Measurements from ENCODE around the gene MED16.

The MED16 gene

GRCh38 chr19:938233-938923 is 45.4 kb upstream of the MED16 start:
- no peak overlapping the region for H3K4me3 ChIP-seq (ENCODE audit: low read depth, low read length)
- TF ChIP-seq CTCF (IDR thresholded peaks at IDR 0.05; ENCODE audit: low read depth, low read length) = no peak
- in situ Hi-C loops (cut with HindIII; ENCODE audit: low sequenced_read_pairs) = no loop called here
- no peak for DNase-seq (ENCODE audit: low read depth, low spot score)

- no peak for DNase-seq (ENCODE audit: low read depth, low spot score)
- H3K4me3 ChIP-seq (ENCODE audit: low read depth, low read length) = no peak overlapping the region
- TF ChIP-seq CTCF (IDR thresholded peaks at IDR 0.05; ENCODE audit: low read depth, low read length) = no peak
- in situ Hi-C loops (cut with HindIII; ENCODE audit: low sequenced_read_pairs) = no loop called here
These were observed 44.3 kb upstream of the MED16 start for GRCh38 chr19:937259-937694.

- no peak for DNase-seq (ENCODE audit: low read depth, low spot score)
- no peak for TF ChIP-seq CTCF (IDR thresholded peaks at IDR 0.05; ENCODE audit: low read depth, low read length)
- in situ Hi-C loops (cut with HindIII; ENCODE audit: low sequenced_read_pairs) = no loop called here
- H3K4me3 ChIP-seq (ENCODE audit: low read depth, low read length) = no peak overlapping the region
These were observed 43.2 kb upstream of the MED16 start for GRCh38 chr19:936175-936546.

- in situ Hi-C loops (cut with HindIII; ENCODE audit: low sequenced_read_pairs) = no loop called here
- DNase-seq (ENCODE audit: low read depth, low spot score) = peak; percentile 70
- H3K4me3 ChIP-seq (ENCODE audit: low read depth, low read length) = no peak overlapping the region
- no peak for TF ChIP-seq CTCF (IDR thresholded peaks at IDR 0.05; ENCODE audit: low read depth, low read length)
These were observed 42.0 kb upstream of the MED16 start for GRCh38 chr19:934865-935479.

- in situ Hi-C loops (cut with HindIII; ENCODE audit: low sequenced_read_pairs) = no loop called here
- no peak overlapping the region for H3K4me3 ChIP-seq (ENCODE audit: low read depth, low read length)
- DNase-seq (ENCODE audit: low read depth, low spot score) = no peak
- TF ChIP-seq CTCF (IDR thresholded peaks at IDR 0.05; ENCODE audit: low read depth, low read length) = no peak
These were observed 41.3 kb upstream of the MED16 start for GRCh38 chr19:934197-934840.

GRCh38 chr19:933553-933882 is 40.5 kb upstream of the MED16 start:
- peak overlapping the region; percentile 5 for H3K4me3 ChIP-seq (ENCODE audit: low read depth, low read length)
- in situ Hi-C loops (cut with HindIII; ENCODE audit: low sequenced_read_pairs) = no loop called here
- no peak for TF ChIP-seq CTCF (IDR thresholded peaks at IDR 0.05; ENCODE audit: low read depth, low read length)
- no peak for DNase-seq (ENCODE audit: low read depth, low spot score)
